ENCODE measurements around the gene UBAP1. TPM values are rescaled to one million over a fixed set of nuclear protein-coding genes. Genes with fewer than 3 reads are reported as not detected.
"Not testable (repeated sequence)": the region's sequence is repeated elsewhere in the genome, so short reads cannot be mapped to it uniquely, and the experiment has no call there.

The UBAP1 gene
- total RNA-seq, 1 donor = 25.3 TPM

GRCh38 chr9:34218446-34218845 lies 39.6 kb downstream of the UBAP1 start:
- DNase-seq (ENCODE audit: low read depth in 2 of 3, low spot score in 2 of 3) = no peak

DNA sequence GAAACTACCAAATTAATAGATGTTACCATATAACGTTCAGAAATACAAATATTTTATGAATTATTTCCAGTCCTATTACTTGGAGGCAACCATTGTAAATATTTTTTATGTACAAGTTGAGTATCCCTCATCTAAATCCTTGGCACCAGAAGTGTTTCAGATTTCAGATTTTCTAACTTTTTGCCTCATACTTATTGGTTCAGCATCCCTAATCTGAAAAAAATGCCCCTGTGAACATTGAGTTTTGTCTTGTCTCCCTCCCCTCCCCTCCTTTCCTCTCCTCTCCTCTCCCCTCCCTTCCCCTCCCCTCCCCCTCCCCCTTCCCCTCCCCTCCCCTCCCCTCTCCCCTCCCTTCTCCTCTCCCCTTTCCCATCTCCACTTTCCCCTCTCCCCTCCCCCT lies 40.6 kb downstream of the UBAP1 start:
- DNase-seq (ENCODE audit: low read depth in 2 of 3, low spot score in 2 of 3) = no peak

DNA sequence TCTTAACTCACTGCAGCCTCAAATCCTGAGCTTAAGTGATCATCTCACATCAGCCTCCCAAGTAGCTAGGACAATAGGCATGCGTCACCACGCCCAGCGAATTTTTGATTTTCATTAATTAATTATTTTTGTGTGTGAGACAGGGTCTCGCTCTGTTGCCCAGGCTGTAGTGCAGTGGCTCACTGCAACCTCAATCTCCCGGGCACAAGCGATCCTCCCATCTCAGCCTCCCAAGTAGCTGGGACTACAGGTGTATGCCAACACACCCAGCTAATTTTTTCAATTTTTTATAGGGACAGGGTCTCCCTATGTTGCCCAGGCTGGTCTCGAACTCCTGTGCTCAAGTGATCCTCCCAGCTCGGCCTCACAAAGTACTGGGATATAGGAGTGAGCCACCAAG lies 41.4 kb downstream of the UBAP1 start:
- DNase-seq (ENCODE audit: low read depth in 2 of 3, low spot score in 2 of 3) = no peak

GRCh38 chr9:34224349-34224748 lies 45.5 kb downstream of the UBAP1 start:
- no peak for DNase-seq (ENCODE audit: low read depth in 2 of 3, low spot score in 2 of 3)

- not testable (repeated sequence) for DNase-seq (ENCODE audit: low read depth in 2 of 3, low spot score in 2 of 3)
Observed at GRCh38 chr9:34226144-34226760, 47.4 kb downstream of the UBAP1 start.

GRCh38 chr9:34227445-34227844 lies 48.6 kb downstream of the UBAP1 start:
- DNase-seq (ENCODE audit: low read depth in 2 of 3, low spot score in 2 of 3) = no peak

- no peak for DNase-seq (ENCODE audit: low read depth in 2 of 3, low spot score in 2 of 3)
Observed at GRCh38 chr9:34230556-34230955, 51.7 kb downstream of the UBAP1 start.

DNA sequence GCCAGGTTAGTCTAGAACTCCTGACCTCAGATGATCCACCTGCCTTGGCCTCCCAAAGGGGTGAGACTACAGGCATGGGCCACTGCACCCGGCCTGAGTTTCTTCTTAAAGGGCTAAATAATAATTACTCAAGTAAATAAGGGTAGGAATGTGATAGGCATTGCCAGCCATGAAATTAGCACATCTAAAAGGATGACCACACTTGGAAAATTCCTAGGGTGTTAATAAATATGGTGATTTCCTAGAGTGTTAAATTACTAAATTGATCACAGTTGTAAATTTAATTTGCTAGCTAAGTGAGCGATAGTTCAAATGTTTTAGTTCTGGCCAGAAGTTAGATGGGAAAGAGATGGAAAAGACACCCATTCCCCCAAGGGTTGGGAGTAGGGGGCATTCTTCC lies 53.4 kb downstream of the UBAP1 start:
- no peak for DNase-seq (ENCODE audit: low read depth in 2 of 3, low spot score in 2 of 3)

DNA sequence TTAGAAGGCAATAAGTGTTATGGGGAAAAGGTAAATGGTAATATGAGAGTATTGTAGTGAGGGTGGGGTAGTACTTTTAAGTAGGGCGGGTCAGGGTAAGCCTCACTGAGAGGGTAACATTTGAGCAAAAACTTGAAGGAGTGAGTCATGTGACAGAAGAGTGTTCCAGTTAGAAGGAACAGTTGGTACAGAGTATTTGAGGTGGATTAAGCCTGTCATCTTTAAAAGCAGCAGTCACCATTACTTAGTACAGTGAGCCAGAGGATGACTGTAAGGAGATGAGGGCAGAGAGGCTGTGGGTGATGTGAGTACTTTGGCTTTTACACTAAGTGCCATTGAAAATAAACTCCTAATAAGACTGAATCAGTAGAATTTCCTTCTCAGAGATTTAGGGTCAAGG lies 54.8 kb downstream of the UBAP1 start:
- no peak for DNase-seq (ENCODE audit: low read depth in 2 of 3, low spot score in 2 of 3)

- no peak for DNase-seq (ENCODE audit: low read depth in 2 of 3, low spot score in 2 of 3)
Observed at GRCh38 chr9:34237836-34238235, 59.0 kb downstream of the UBAP1 start.

DNA sequence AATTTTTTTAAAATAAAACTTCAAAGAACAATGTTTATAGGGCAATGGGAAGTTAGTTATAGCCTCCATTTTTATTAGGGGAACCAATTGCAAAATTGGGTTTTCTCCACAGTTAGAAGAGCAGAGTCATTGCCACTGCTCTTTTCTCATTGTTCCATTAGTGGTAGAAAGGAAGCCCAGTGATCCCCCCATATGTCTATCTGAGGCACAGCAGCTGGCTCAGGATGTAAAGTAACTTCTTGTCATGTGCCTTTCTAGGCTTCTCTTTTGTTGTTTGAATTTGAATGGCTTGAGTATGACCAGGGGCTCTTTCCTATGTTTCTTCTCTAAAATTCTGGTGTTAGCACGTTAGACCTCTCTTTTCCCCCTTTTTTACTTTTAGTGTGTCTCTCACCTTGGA lies 61.2 kb downstream of the UBAP1 start:
- DNase-seq (ENCODE audit: low read depth in 2 of 3, low spot score in 2 of 3) = peak in 2 of 3 donors; percentile 36 to 83

DNA sequence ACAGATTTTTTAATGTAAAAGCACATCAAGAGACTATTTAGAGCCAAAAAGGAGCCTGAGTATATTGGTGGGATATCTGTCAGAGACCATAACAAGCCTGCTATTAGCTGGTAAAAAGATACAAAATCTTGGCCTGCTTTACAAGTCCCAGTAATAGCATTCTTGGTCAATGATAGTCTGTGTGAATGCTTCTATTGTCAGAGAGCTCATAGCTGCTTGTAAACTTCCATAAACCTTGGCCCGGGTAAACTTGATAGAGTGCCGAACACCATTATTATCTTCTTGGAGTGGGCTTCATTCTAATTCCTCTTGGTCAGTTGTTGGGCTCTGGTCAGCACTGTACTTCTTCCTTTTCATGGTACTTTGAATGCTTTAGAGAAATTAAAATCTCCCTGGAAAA lies 64.0 kb downstream of the UBAP1 start:
- DNase-seq (ENCODE audit: low read depth in 2 of 3, low spot score in 2 of 3) = no peak

GRCh38 chr9:34245212-34245611 lies 66.4 kb downstream of the UBAP1 start:
- DNase-seq (ENCODE audit: low read depth in 2 of 3, low spot score in 2 of 3) = not testable (repeated sequence)

DNA sequence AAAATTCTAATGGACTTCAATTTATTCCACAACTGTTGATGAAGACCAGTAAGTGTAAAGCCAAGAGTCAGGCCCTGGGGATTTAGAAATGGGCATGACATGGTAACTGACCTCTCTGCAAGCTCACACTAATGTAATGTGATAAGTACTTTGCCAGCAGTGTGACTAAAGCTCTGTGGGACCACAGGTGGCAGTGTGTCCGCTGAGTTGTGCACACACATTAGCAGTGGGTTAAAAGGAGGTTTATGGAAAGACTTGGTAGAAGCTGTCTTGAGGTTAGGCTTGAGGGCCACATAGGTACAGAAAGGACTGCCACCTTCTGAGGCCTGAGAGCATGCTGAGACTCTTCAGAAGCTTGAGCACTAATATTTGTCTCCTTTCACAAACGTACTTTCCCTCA lies 67.6 kb downstream of the UBAP1 start:
- DNase-seq (ENCODE audit: low read depth in 2 of 3, low spot score in 2 of 3) = no peak

GRCh38 chr9:34247782-34248181 lies 68.9 kb downstream of the UBAP1 start:
- not testable (repeated sequence) for DNase-seq (ENCODE audit: low read depth in 2 of 3, low spot score in 2 of 3)

GRCh38 chr9:34249274-34249673 lies 70.4 kb downstream of the UBAP1 start:
- no peak for DNase-seq (ENCODE audit: low read depth in 2 of 3, low spot score in 2 of 3)

GRCh38 chr9:34250721-34251120 lies 71.9 kb downstream of the UBAP1 start:
- no peak for DNase-seq (ENCODE audit: low read depth in 2 of 3, low spot score in 2 of 3)

- DNase-seq (ENCODE audit: low read depth in 2 of 3, low spot score in 2 of 3) = no peak
Observed at GRCh38 chr9:34252016-34252415, 73.2 kb downstream of the UBAP1 start.

- peak in 2 of 3 donors; percentile 52 to 74 for DNase-seq (ENCODE audit: low read depth in 2 of 3, low spot score in 2 of 3)
Observed at GRCh38 chr9:34252670-34253459, 74.0 kb downstream of the UBAP1 start.

- DNase-seq (ENCODE audit: low read depth in 2 of 3, low spot score in 2 of 3) = peak in 1 of 3 donors; percentile 13
Observed at GRCh38 chr9:34253460-34253837, 74.6 kb downstream of the UBAP1 start.

- no peak for DNase-seq (ENCODE audit: low read depth in 2 of 3, low spot score in 2 of 3)
Observed at GRCh38 chr9:34254141-34254913, 75.5 kb downstream of the UBAP1 start.
